T-helper 22 cell (primary cell): Measurements from ENCODE around the gene ADGRG2.

Experiments
- DNase-seq: peaks from one replicate; pipeline ENCODE4 v3.0.0-alpha.2; 2020; ENCODE audit warnings: low read depth

ADGRG2 gene

DNA sequence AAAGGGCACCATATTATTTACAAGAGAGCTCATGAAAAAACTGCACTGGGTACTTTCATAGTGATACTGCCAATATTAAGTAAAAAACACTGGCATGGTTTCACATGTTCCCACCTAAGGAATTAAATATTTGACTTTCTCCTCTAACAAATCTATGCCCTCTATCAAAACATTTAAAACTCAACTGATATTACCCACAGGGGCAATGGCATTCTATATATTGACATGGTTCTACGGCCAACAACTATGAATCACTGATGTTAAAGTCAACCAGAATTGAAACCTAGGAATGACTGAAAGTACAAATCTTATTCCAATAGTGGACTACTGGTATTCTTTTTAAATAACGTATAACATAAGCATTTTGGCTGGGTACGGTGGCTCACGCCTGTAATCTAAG lies 166.6 kb downstream of the ADGRG2 start:
- no peak for DNase-seq

DNA sequence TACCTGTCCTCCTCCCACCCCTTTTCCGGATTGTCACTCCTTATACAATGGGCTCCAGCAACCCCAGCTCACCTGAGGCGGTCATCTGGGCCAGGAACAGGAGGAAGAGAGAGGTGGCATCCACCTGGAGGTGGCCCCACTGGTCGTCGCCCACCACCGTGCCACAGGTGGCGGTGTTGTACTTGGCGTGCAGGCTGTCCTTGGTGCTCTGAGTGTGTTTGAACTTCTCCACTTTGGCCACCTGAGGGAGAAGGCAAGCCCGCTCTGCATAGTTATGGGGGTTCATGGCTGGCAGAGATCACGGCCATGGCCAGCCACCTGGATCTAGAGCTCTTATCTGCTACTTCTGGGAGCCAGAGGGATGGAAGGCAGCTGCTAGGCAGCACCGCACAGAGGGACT lies 171.2 kb downstream of the ADGRG2 start:
- no peak for DNase-seq

DNA sequence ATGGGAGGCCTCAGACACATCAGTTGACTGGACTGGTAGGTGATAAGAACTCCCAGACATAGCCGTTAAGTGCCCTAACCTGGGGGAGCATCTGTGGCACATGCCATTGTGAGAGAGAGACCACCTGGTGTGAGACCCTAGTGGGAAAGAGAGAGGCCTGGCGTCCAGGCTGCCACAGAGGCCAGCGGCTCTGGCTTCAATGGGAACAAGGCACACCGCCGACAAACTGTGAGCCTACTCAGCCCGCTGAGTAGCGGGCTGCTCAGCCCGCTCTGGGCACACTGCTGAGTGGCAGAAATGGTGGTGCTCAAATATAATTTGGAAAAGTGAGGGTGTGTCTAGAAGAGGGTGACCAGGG lies 172.3 kb downstream of the ADGRG2 start:
- no peak for DNase-seq

DNA sequence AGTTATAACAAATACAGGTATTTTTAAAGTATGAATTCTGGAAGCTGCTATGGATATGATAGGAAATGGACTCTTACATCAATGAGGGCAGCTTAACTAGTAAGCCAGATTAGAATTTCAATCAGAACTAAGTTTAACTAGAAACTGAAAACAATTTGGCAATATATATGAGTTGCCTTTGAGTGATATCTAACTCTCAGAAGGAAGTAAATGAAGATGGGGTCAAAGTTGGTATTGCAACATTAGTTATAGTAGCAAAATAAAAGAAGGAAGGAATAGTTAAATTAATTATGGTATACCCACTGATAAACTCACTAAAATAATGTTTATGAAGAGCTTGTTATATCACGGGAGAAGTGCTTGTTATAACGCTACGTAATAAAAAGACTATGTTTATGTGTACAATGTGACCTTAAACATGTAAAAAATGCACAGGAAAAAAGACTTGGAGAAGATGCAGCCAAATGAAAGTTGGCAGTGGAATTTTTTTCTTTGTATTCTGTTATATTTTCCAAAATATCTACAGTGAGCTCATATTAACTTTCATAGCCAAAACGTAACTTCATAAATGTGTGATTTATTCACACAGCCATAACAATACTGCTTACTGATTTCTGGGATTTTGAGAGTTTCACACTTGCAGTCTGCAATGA lies 172.9 kb downstream of the ADGRG2 start:
- no peak for DNase-seq

DNA sequence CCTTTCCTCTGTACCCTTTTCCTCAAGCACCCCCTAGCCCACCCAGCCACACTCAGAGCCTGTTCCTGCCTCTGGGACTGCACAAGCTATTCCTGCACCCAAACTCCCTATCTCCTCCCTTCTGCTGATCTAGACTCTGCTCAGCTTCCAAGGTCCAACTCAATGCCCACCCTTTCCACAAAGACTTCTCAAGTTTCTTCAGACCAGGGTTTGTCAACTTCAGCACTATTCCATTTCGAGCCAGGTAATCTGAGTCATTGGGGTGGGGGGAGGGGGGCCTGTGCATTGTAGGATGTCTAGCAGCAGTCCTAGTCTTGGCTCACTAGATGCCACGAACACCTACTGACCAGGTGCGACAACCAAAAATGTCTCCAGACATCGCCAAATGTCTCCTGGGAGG lies 175.7 kb downstream of the ADGRG2 start:
- DNase-seq: no peak

DNA sequence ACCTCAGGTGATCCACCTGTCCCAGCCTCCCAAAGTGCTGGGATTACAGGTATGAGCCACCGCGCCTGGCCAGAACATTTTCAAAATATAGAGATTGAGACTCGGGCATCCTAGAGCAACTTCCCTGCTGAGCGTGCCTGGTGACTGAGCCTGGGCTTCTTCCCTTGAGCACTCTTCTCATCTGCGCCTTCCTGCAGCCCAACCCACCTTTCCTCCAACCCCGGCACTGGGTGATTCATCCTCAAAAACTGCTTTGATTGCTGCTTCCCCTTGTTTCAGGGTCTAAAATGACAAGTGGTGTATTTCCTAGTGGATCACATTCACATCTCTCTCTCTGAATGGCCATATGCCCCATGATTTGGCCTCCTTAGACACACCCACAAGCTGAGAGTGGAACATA lies 176.1 kb downstream of the ADGRG2 start:
- DNase-seq: no peak

DNA sequence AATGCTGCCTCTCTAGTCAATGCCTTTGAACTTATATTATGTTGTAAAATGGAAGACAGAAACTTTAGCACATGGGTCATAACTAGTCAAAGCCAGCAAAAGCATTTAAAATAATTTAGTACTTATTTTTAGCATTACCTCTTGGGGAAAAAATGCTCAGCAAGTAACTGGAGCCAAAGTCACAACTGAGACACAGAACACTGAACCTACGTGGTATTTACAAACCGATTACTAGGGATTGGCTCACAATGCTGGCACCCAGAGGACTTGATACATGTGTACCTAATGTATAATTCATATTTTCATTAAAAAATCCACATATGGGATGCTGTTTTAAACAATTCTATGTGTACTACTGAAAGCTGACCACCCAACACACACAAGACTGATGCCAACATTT lies 176.8 kb downstream of the ADGRG2 start:
- no peak for DNase-seq

DNA sequence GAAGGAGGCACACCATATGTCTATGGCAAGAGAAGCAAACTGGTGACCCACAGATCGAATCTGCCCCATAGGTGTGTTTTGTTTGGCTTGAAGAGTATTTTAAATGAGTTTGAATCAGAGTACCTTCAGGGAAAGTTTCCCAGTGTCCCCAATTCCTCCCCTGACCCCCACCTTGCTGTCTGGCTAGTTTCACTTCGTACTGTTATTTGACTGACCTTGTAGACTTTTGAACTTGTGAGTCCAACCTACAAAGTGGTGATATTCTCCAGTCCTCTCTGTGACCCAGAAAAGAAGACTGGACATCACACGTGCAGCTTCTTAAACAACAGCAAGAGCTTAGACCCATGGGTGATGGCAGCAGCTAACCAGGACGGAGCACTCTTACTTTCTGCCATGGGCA lies 177.8 kb downstream of the ADGRG2 start:
- no peak for DNase-seq

DNA sequence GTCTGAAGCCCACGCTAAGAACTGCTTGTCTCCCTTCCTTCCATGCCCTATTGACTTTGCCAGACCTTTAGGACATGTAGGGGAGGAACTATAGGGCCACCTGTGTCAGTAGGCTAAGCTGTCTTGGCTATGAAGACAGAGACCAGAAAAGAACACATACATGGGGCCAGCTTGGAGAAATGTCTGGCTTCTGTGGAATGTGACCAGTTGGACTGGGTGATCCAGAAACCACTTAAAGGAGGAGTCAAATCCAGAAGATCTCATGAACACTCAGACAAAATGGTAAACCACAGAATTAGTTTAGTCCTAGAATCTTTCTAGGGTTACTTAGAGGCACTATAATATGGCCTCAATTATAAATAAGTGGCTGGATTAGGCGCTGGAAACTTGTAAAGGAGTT lies 180.4 kb downstream of the ADGRG2 start:
- no peak for DNase-seq
